Glomerular visceral epithelial cell (primary cell): Measurements from ENCODE around the gene FRMPD3.
"Not testable (repeated sequence)": the region's sequence is repeated elsewhere in the genome, so short reads cannot be mapped to it uniquely, and the experiment has no call there.

ENCODE experiments used
- DNase-seq: peaks from one replicate; pipeline ENCODE4 v3.0.0-alpha.2; 2016; ENCODE audit errors: extremely low spot score

Gene FRMPD3

DNA sequence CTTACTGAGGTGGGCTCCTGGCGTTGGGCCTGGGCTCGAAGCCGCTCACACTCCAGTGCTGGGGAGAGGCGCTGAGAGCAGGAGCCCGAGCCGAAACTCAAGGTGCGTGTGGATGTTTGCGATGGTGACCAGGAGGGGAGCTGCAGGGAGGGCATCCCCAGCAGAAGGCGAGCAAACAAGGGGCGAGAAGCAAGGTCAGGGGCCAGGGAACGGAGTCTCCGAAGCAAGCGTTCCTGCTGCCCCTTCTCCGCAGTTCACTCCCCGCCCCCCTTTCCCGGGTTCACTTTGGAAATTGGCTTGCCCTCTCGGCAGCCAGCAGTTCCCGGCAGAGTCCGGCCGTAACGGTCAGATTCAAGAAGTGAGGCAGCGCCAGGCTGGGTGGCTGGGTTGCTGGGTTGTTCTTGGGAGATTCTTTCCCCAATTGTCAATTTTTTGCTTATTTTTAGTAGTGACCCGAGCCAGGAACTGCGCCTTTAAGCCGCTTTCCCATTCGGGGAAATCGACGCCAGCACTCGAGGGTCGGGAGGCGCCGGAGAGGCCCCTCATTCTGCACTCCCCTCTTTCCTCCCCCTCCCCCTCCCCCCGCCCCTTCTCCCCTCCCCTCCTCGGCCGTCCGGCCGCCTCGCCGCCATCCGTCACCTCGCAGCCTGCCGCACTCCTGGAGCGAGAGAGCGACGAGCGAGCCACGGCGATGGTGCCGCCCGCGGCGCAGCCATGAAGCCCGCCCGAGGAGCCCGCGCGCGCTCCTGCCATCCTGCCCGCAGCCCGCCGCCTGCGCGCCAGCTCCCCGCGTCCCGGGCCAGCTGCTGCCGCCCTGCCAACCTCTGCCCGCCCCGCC is at the start of gene FRMPD3:
Gene FRMPD3 (plus strand): TSS at position 655 of the 838 bp plus-strand sequence. CDS start 76,937 bp downstream, outside the sequence.
- no peak for DNase-seq

DNA sequence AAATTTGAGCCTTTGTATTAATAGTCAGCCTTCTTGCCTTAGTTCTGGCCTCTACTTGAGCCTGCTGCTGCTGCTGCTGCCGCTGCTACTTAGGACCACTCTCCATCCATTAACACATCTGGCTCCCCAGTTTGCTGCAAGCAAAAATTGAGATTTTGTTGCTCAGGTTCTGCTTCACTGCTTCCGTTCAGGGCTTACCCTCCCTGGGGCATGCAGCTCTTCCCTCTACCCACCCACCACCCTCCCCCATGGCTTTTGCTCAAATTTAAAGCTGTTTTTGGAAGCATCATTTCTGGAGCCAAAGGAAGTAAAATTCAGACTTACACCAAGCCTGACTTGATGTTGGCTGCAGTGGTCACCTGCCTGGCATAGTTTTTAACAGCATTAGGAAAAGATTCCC is 28.9 kb upstream of the FRMPD3 start:
- no peak for DNase-seq

DNA sequence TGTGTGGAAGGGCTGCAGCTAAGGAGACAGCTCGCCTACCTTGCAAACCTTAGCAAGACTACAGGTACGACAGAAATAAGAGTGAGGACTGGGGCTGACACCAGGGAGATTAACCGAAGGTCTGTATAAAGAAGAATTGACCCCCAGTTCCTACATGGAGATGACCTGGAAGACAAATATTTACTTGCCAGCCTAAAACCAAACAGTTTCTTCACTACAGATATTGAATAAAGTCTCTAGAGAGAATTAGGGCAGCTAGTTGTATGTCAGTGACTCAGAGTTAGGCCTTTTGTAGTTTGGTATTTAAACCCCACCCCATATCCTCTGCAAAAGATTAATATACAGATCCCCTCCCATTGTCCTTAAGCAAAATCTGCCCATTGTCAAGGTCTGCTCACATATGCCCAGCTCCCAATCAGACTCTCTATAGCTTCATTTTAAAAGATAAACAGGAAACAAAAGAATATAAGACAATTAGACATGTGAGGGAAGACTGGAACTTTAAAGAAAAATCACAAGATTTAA is 28.1 kb upstream of the FRMPD3 start:
- DNase-seq: no peak

DNA sequence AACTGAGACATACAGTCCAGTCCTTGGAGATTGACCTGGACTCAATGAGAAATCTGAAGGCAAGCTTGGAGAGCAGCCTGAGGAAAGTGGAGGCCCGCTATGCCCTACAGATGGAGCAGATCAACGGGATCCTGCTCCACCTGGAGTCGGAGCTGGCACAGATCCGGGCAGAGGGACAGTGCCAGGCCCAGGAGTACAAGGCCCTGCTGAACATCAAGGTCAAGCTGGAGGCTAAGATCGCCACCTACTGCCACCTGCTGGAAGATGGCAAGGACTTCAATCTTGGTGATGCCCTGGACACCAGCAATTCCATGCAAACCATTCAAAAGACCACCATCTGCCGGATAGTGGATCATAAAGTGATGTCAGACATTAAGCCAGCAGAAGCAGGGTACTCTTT is 20.4 kb upstream of the FRMPD3 start:
- no peak for DNase-seq

DNA sequence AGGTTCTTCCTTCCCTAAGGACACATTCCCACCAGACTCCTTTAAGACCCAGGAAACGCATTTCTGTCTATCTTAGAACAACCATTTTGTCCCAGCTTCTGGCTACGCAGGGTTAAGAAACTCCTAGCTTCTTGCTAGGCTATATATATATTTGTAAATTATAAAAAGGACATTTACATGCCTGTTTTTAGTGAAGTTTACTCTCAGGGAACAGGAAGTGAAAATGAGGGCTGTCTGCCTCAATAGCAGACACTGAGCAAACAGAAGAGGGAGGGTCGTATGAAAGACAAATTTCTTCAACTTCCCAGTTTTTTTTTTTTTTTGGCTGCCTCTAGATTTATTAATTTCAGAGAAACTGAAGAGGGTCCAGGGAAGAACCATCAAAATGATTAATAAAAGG is 9.3 kb upstream of the FRMPD3 start:
- no peak for DNase-seq

DNA sequence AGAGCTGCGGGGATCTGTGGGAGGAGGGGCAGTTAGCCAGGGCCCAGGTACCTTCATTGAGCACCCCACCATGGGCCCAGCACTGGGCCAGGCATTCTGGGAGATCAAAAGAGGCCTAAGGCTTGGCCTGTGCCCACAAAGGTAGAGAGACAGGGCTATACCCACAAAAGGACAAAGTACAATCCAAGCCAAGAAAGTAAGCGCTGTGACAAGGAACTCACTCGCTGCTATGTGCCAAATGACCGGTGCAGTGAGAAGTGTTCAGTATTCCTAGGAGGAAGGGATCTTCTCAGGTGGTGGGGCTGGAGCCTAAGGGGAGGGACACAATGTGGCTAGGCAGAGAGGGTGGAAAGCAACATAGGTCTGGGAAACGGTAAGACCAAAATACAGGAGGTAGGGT is 8.8 kb upstream of the FRMPD3 start:
- no peak for DNase-seq

DNA sequence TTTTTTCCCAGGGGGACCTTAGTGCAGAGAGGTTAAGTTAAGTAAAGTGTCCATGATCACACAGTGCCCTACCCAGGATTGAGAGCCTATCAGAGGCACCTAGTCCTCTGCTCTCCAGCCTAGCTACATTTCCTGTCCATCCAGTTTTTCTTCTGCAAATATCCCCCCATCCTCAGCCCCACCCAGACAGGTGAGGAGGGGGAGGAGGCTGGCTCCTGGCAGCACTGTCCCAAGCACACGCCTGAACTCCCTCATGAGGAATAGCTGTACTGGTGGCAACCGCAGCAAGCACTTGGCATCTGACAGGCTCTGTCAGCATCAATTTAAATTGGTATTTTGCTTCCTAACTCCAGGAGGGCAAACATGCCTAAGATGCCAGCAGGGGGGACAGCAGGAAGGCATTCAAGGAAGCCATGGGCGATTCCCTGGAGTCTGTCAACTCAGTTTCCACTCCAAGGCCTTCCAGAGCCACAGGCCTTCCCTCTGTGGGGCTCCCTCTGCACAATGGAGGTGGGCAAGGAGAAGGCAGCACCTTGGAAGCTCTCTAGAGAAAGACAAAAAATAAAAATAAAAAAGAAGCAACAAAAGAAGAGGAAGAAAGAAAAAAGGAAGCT is 6.4 kb upstream of the FRMPD3 start:
- DNase-seq: no peak

DNA sequence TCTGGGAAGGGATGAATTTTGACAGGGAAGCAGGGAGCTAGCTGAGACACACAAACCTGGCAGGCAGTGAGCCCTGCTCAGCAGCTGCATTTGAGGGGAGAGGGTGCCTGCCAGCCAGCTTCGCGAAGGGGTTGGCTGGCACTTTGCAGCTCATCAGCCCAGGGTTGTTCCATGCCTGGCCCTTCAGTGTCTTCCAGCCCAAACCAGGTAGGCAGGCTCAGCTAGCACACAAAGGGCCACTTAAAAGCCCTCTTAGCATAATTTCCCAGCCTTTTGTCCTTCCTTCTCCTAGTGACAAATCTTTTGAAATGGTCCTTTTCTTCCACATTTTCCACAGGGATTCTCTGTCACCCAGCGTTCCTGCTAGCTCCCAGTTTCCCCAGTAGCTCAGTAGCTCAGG is 4.3 kb upstream of the FRMPD3 start:
- DNase-seq: no peak

DNA sequence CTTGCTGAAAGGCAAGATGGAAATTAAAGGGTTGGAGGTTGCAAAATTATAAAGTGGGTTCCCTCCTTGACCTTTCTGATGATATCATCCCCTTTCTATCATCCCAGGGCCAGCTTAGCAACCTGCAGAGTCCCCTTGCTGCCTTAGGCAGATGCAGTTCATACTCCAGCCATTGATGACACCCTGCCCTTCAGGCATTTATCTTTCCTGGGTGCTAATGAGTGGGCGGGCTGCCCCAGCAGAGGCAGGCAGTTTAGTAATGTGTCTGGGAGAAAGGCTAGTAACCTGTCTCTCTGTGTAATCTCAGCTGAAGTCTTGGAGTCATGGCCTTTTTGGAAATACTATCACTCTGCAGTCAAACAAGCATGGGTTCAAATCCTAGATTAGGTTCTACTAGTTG is 3.8 kb upstream of the FRMPD3 start:
- no peak for DNase-seq

DNA sequence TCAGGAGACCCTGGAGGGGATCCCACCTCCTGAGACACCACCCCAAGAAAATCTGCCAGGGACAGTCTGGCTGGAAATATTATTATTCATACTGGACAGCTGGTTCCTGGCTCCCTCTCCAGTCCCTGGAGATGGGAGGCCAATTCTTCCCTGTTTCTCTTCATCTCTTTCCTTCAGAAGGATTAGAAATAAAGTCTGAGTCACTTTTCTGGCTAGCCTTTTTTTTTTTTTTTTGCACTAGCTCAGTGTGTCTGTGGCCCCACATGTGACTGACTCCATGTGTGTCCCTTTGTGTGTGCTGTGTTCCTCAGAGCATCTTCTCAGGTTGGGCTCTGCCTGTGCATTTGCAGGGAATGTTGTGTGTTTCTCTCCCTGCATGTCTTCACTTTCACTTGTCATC is 1.8 kb upstream of the FRMPD3 start:
- DNase-seq: no peak

DNA sequence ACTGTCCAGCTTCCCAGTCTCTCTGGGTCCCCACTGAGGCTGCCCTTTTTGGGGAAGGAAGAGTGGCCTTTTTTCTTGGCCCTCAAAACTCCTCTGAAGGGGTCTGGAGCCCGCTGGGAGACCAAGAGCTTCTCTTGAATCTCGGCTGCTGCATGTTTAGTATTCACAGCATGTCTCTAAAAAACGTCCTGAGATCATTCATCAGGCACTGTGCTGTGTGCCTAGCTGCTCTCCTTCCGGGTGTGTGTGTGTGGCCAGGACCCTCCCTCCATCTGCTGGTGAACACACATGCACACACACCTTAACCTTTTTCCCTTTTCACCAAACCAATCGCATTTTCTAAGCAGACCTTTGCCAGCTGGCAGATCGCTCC is 841 bp upstream of the FRMPD3 start:
- DNase-seq: no peak

DNA sequence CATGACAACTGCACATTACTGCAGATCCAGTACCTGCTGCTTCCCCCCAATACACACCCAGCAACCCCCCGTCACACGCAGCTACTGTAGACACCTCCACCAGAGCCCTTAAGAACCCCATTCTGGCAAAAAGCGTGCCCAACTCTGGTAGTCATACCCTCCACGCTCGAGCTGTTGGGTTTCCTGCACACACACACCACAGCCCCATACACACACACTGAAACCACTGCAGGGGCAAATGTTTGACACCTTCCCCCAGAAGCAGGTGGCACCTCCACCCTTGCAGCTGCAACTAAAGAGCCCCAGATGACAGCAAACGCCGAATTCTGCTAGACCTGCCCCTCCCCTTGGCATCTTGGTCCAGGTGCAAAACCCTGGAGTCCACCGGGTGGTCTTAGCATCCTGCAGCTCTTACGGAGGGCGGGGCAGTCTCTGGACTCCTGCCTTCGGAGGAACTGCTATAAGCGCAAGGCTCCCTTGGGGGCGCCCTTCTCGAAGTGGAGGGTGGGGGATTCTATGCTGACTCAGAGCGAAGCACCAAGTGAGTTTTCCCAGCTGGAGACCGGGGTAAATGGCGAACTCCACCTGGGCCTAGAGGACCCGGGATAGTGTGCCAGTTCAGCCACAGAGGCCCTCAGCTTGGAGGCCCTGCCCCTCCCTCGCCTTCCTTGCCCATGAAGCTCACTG is 1.5 kb downstream of the FRMPD3 start:
- no peak for DNase-seq

DNA sequence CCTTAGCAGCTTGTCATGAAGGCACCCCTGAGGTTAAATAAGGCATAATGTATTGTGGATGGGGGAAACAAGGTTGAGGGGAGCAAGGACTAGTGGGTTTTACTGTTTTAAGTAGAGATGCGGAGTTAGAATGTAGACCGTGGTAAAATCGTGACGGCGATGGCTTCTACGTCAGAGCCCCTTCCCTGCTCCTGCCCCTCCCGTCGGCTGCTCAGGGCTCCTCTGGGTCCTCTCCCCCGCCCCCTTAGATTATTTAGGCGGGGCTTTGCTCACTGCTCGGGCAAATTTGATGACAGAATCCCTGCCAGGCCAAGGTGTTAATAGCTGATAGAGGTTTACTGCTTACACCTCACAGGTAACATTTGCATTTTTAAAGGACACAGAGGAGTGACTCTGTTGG is 2.3 kb downstream of the FRMPD3 start:
- DNase-seq: no peak

DNA sequence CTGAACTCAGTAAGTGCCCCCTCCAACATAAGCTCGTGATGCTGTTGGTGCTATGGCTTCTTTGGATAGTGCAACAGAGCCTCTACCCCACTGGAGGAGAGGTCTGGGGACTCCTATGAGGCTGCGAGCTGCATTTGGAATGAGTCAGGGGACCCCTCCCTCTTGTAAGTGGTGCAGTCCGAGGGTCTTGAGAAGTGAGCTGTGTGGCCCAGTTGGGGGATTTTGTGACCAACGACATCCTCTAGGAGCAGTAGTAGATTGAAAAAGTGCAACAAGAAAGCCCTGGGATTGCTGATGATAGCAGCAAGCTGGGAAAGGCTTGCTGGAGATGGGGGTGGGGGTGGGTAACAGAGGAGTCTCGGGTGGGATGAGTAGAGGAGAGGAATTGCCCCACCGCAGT is 3.1 kb downstream of the FRMPD3 start:
- no peak for DNase-seq

DNA sequence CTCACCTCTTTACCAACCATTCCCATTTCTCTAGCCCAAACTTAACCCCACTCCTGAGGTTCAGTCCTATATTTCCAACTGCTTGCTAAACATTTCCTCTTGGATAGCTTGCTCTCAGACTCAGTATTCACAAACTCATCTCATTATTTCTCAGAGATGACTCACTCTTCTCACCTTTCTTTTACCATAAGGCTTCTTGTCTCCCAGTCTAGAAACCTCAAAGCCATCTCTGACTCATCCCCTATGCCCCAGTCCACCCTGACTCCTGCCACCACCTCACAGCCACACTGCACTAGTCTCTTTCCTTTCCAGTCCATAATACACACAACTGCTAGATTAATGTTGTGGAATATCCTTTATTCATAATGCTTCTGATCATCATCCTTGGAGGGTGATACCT is 4.8 kb downstream of the FRMPD3 start:
- peak; percentile 72 for DNase-seq

DNA sequence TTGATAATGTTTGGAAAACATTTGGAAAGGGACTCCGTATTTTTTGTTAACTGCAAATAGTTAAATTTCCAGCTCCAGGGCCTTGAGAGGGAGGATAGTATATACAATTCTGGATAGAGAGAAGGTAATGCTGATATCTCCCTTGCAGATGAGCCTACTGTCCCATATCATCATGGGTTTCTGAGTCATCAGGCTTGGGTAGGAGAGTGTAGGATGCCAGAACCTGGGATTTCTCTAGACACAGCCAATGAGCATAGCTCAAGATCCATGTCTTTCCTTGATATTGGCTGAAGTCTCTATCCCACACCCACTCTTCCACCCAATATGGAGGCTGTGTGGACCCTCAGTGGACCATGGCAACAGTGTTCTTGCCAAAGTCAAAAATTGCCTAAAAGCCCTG is 7.8 kb downstream of the FRMPD3 start:
- DNase-seq: no peak

DNA sequence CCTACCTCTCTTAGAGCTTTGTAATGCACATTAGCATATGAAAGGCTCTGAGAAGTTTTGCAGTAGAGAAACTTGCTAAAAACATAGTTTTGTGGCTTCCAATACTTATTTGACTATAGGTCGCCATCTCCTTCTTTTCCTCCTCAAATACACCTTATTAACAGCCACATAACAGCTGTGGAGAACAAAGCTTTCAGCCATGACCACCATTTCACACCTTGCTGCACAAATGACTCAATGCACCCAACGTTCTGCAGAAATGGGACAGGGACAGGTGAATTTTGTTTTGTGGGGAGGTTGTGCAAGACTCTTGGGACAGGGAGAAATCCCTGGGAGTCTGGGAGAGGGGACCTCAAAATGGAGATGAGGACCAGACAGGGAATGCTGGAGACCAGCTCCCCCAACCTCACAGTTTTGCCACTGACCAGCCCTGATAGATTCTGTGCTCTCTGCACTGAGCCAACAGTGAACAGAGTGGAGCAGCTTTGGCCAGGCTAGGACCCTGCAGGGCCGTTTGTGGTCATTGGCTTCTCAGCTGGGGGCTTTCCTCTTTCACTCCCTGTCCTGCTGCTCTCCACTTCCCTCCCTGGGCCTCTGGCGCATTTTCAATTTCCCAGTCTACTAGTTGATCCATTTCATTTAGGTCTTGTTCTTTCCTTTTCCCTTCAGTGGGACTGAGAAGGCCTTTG is 16.6 kb downstream of the FRMPD3 start:
- DNase-seq: no peak

DNA sequence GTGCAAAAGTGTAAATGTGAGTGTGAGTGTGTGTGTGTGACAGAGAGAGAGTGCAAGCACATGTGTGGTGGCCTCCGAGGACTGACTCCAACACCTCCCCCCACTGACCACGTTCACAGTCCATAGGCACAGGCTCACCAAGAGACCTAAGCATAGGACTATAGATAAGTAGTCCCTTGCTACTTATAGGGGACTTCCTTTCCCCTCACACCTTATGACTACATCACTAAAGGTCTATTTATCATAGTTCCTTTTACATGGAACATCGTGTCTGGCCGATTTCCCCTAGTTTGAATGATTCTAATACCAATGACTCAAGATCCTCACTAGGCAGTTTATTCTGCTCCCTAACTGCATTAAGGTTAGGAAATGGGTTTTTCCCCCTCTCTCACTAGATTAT is 17.8 kb downstream of the FRMPD3 start:
- DNase-seq: no peak

DNA sequence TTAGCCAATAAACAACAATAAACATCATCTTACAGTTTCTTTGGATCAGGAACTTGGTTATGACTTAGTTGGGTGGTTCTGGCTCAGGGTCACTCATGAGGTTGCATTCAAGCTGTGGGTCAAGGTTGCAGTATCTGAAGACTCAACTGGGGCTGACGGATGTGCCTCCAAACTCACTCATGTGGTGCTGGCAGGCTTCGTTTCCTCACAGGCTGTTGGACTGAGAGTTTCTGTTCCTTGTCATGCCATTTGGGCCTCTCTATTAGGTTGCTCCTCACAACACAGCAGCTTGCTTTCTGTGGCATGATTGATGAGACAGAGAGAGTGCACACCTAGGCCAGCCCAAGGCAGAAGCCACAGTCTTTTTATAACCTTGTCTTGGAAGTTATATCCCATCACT is 20.7 kb downstream of the FRMPD3 start:
- DNase-seq: no peak

DNA sequence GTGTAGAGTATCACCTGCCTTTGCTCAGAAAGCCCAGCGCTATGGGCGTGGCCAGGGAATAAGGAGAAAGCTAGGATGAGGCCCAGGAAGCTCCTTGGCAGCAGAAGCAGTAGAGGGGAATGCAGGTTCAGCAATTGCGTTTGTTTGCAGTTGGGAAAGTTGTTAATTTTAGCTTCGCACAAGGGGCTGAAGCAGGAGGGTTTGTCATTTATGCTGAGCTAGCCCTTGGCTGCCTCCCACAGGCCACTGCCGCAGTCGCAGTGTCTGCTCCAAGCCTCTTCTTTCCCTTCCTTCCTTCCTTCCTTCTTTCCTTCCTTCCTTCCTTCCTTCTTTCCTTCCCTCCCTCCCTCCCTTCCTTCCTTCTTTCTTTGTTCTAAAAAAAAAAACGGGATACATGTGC is 21.5 kb downstream of the FRMPD3 start:
- DNase-seq: no peak

DNA sequence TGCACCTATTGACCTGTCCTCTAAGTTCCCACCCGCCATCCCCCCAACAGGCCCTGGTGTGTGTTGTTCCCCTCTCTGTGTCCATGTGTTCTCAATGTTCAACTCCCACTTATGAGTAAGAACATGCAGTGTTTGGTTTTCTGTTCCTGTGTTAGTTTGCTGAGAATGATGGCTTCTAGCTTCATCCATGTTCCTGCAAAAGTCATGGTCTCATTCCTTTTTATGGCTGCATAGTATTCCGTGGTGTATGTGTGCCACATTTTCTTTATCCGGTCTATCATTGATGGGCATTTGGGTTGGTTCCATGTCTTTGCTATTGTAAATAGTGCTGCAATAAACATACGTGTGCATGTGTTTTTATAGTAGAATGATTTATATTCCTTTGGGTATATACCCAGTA is 22.0 kb downstream of the FRMPD3 start:
- not testable (repeated sequence) for DNase-seq

DNA sequence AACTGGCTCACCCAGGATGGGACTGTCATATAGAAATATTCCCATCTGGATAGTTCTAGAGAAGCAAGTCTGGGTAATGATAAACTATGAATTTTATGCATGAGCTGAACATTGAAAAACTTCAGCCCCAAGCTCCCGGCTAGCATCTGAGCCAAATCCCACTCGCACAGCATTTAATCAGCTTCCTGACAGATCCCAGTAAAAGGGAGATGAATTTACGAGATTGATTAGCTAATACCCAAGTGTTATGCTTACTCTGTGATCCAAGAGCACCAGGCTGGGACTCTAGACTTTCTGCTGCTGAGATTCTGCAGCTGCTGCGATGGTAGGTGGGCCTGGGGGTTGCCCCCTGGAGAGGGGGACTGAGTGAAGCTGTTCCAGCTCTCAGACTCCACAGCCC is 28.0 kb downstream of the FRMPD3 start:
- no peak for DNase-seq
